Measurements from ENCODE around the gene TBC1D9.
"Not testable (repeated sequence)": the region's sequence is repeated elsewhere in the genome, so short reads cannot be mapped to it uniquely, and the experiment has no call there.

GRCh38 chr4:140746546-140746945, 9.6 kb downstream of the TBC1D9 start:
- not testable (repeated sequence) for TF ChIP-seq MAX (CRISPR knock-in tag; IDR thresholded peaks at IDR 0.05); CTCF (IDR thresholded peaks at IDR 0.05); ATF1 (CRISPR knock-in tag; IDR thresholded peaks at IDR 0.05); FOXP1 (CRISPR knock-in tag; IDR thresholded peaks at IDR 0.05; ENCODE audit: borderline replicate concordance); ZNF121 (CRISPR knock-in tag; IDR thresholded peaks at IDR 0.05); PRRX2 (CRISPR knock-in tag; IDR thresholded peaks at IDR 0.05); ATF6 (CRISPR knock-in tag; IDR thresholded peaks at IDR 0.05); ATF3 (CRISPR knock-in tag; conservative IDR thresholded peaks at IDR 0.05)

Data from WTC11 (cell line).